HEK293 (cell line): Measurements from ENCODE around the gene SLC35F4.

ENCODE experiments used
- CTCF ChIP-seq: fragments of 450-650 bp; formaldehyde crosslinking; IDR thresholded peaks from 2 replicates; pipeline ENCODE4 v1.5.1; 2016; ENCODE audit warnings: missing biosample characterization, missing genetic modification characterization
- MEIS1 ChIP-seq: sonication (generic); formaldehyde crosslinking; IDR thresholded peaks from 2 replicates; pipeline ENCODE4 v1.8.1; 2022; ENCODE audit warnings: missing genetic modification reagents, mild to moderate bottlenecking, borderline replicate concordance
- RBAK ChIP-seq: fragments of 450-650 bp; formaldehyde crosslinking; IDR thresholded peaks from 2 replicates; pipeline ENCODE4 v1.5.1; 2016; ENCODE audit warnings: missing biosample characterization, missing genetic modification characterization
- ZFP69B ChIP-seq: fragments of 450-650 bp; formaldehyde crosslinking; IDR thresholded peaks from 2 replicates; pipeline ENCODE4 v1.5.1; 2016; ENCODE audit warnings: missing biosample characterization, missing genetic modification characterization
- ZNF140 ChIP-seq: fragments of 450-650 bp; formaldehyde crosslinking; IDR thresholded peaks from 2 replicates; pipeline ENCODE4 v1.5.1; 2016; ENCODE audit warnings: missing biosample characterization, missing genetic modification characterization
- ZNF747 ChIP-seq: fragments of 450-650 bp; formaldehyde crosslinking; IDR thresholded peaks from 2 replicates; pipeline ENCODE4 v1.5.1; 2016; ENCODE audit warnings: missing biosample characterization, missing genetic modification characterization
- ZNF776 ChIP-seq: fragments of 450-650 bp; formaldehyde crosslinking; IDR thresholded peaks from 2 replicates; pipeline ENCODE4 v1.5.0; 2017; ENCODE audit warnings: missing biosample characterization, missing genetic modification characterization, borderline replicate concordance
- TF ChIP-seq, protein P1 (sequence below): fragments of 450-650 bp; formaldehyde crosslinking; IDR thresholded peaks from 2 replicates; pipeline ENCODE4 v1.5.1; 2016; ENCODE audit warnings: missing biosample characterization, missing genetic modification characterization, low read depth

- TF ChIP-seq ZNF140 (tag by site-specific recombination) (no peak), CTCF (tag by site-specific recombination) (no peak), ZNF747 (tag by site-specific recombination) (no peak), MEIS1 (no peak), ZNF776 (no peak), RBAK (tag by site-specific recombination) (no peak), ZFP69B (tag by site-specific recombination) (no peak)
- TF ChIP-seq, protein P1, sequence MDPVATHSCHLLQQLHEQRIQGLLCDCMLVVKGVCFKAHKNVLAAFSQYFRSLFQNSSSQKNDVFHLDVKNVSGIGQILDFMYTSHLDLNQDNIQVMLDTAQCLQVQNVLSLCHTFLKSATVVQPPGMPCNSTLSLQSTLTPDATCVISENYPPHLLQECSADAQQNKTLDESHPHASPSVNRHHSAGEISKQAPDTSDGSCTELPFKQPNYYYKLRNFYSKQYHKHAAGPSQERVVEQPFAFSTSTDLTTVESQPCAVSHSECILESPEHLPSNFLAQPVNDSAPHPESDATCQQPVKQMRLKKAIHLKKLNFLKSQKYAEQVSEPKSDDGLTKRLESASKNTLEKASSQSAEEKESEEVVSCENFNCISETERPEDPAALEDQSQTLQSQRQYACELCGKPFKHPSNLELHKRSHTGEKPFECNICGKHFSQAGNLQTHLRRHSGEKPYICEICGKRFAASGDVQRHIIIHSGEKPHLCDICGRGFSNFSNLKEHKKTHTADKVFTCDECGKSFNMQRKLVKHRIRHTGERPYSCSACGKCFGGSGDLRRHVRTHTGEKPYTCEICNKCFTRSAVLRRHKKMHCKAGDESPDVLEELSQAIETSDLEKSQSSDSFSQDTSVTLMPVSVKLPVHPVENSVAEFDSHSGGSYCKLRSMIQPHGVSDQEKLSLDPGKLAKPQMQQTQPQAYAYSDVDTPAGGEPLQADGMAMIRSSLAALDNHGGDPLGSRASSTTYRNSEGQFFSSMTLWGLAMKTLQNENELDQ (tag by site-specific recombination), result no peak
Observed at GRCh38 chr14:57760896-57761295, 105.0 kb downstream of the SLC35F4 start.
